ENCODE data around the gene LTBP3. TPM values are rescaled to one million over a fixed set of nuclear protein-coding genes. Genes with fewer than 3 reads are reported as not detected.

Gene LTBP3
- total and polyA plus RNA-seq, 2 of the 4 experiments (the other 2 are of a cell fraction), result 6.6 to 145 TPM

DNA sequence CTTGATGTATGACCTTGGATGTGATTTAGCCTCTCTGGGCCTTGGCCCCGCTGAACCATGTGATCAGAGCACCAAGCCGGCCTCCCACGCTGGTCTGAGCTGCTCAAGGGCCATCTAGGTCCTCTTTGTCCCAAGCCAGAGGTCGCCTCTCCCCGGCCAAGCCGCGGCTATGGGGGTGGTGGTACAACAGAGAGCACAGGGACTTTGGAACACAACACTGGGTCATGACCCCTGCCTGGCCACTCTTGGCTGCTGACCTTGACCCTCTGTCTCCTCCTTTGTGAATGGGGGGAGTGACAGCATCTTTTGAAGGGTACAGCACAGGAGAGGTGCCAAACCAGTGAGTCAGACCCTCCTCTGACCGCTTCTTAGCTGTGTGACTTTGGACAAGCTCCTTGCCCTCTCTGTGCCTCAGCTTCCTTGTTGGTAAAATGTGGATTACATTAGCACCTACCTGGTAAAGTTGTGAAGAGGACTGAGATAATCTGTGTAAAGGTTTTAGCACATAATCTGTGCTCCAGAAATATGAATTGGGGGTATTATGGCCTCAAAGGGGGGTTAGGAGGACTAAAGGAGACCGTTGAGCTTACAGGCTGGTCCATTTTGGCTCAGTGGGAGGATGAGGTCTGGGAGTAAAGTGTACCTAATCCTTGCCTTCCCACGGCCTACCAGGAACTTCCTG is 28.5 kb downstream of the LTBP3 start:
- Histone ChIP-seq H3K27ac (ENCODE audit: insufficient read depth, low read length) (no peak overlapping the region), H3K9me1 (ENCODE audit: insufficient read depth, low read length) (0 out of 2 replicates have a peak, but pooled peaks cover 10% of the 10 kb centered on the region), H2BK15ac (ENCODE audit: low read depth, low read length) (no peak overlapping the region), H3K9me3 (ENCODE audit: control insufficient read depth, insufficient read depth, low read length) (no peaks in the 10 kb centered on the region), H3K9ac (ENCODE audit: low read depth, low read length) (no peak overlapping the region), H2BK5ac (ENCODE audit: low read depth, low read length, poor library complexity, severe bottlenecking) (no peak overlapping the region), H3K4ac (ENCODE audit: low read depth, low read length) (no peak overlapping the region), H4K20me1 (ENCODE audit: insufficient read depth, low read length) (peaks cover 53% of the 10 kb centered on the region), H3K4me2 (ENCODE audit: low read depth, low read length) (no peak overlapping the region), H2BK20ac (ENCODE audit: low read depth, low read length) (no peak overlapping the region), H4K5ac (ENCODE audit: low read depth, low read length) (no peak overlapping the region), H3K27me3 (ENCODE audit: control insufficient read depth, insufficient read depth, low read length) (no peaks in the 10 kb centered on the region), H3K4me1 (ENCODE audit: control insufficient read depth, insufficient read depth, low read length) (peaks cover 8% of the 10 kb centered on the region; the same call in 1 of the 2 replicates), H4K91ac (ENCODE audit: insufficient read depth, low read depth, low read length) (no peak overlapping the region), H3K36me3 (ENCODE audit: control insufficient read depth, insufficient read depth, low read length) (peaks cover 68% of the 10 kb centered on the region), H2AFZ (replicated peaks; ENCODE audit: low read length, poor library complexity) (no peak overlapping the region), H3K79me1 (ENCODE audit: low read depth in 1 of 2, low read length in 2 of 2) (peaks cover 32 to 78% of the 10 kb centered on the region in 2 experiments), H4K8ac (ENCODE audit: low read depth in 2 of 2, low read length in 2 of 2) (no peak overlapping the region), H2BK120ac (ENCODE audit: low read depth, low read length) (no peak overlapping the region), H3K18ac (ENCODE audit: low read depth, low read length) (no peak overlapping the region), H3K56ac (ENCODE audit: extremely low read depth, insufficient read depth, low read length) (no peak overlapping the region), H3K23ac (ENCODE audit: low read depth, low read length) (no peak overlapping the region), H3K14ac (replicated peaks; ENCODE audit: low read depth, low read length) (no peak overlapping the region), H3K4me3 (ENCODE audit: insufficient read depth, low read depth, low read length) (no peak overlapping the region), H2AK9ac (replicated peaks; ENCODE audit: low read depth, low read length, poor library complexity) (no peak overlapping the region), H2AK5ac (ENCODE audit: low read depth, low read length) (no peak overlapping the region)
- intact Hi-C loops (cut with micrococcal nuclease) (no loop called here), in situ Hi-C loops (cut with MboI; ENCODE audit: low sequenced_read_pairs) (no loop called here), dilution Hi-C loops (cut with HindIII; ENCODE audit: low sequenced_read_pairs, unreplicated experiment) (no loop called here)
- POLR2A ChIA-PET (ENCODE audit: unreplicated experiment), result no interaction called here
- BruUV-seq (replicated peaks), result no TSS peak
- TF ChIP-seq SMC3 (IDR thresholded peaks at IDR 0.05; ENCODE audit: low read depth, low read length) (no peak), BHLHE40 (IDR thresholded peaks at IDR 0.05; ENCODE audit: low read depth, low read length) (no peak), FOS (IDR thresholded peaks at IDR 0.05; ENCODE audit: low read depth, low read length) (no peak), MAZ (IDR thresholded peaks at IDR 0.05; ENCODE audit: borderline replicate concordance, low read depth, low read length) (no peak), CHD1 (IDR thresholded peaks at IDR 0.05; ENCODE audit: low read depth, low read length) (no peak), MXI1 (IDR thresholded peaks at IDR 0.05; ENCODE audit: borderline replicate concordance, low read depth, low read length) (no peak), CEBPB (IDR thresholded peaks at IDR 0.05; ENCODE audit: low read depth, low read length) (no peak), RAD21 (IDR thresholded peaks at IDR 0.05; ENCODE audit: low read length) (no peak)
- TF ChIP-seq, protein P1, sequence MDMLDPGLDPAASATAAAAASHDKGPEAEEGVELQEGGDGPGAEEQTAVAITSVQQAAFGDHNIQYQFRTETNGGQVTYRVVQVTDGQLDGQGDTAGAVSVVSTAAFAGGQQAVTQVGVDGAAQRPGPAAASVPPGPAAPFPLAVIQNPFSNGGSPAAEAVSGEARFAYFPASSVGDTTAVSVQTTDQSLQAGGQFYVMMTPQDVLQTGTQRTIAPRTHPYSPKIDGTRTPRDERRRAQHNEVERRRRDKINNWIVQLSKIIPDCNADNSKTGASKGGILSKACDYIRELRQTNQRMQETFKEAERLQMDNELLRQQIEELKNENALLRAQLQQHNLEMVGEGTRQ (IDR thresholded peaks at IDR 0.05; ENCODE audit: low read depth, low read length), result no peak
- TF ChIP-seq, protein P2, sequence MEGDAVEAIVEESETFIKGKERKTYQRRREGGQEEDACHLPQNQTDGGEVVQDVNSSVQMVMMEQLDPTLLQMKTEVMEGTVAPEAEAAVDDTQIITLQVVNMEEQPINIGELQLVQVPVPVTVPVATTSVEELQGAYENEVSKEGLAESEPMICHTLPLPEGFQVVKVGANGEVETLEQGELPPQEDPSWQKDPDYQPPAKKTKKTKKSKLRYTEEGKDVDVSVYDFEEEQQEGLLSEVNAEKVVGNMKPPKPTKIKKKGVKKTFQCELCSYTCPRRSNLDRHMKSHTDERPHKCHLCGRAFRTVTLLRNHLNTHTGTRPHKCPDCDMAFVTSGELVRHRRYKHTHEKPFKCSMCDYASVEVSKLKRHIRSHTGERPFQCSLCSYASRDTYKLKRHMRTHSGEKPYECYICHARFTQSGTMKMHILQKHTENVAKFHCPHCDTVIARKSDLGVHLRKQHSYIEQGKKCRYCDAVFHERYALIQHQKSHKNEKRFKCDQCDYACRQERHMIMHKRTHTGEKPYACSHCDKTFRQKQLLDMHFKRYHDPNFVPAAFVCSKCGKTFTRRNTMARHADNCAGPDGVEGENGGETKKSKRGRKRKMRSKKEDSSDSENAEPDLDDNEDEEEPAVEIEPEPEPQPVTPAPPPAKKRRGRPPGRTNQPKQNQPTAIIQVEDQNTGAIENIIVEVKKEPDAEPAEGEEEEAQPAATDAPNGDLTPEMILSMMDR (conservative IDR thresholded peaks at IDR 0.05; ENCODE audit: low read depth, low read length), result no peak
- TF ChIP-seq, protein P3, sequence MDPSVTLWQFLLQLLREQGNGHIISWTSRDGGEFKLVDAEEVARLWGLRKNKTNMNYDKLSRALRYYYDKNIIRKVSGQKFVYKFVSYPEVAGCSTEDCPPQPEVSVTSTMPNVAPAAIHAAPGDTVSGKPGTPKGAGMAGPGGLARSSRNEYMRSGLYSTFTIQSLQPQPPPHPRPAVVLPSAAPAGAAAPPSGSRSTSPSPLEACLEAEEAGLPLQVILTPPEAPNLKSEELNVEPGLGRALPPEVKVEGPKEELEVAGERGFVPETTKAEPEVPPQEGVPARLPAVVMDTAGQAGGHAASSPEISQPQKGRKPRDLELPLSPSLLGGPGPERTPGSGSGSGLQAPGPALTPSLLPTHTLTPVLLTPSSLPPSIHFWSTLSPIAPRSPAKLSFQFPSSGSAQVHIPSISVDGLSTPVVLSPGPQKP (IDR thresholded peaks at IDR 0.05; ENCODE audit: borderline replicate concordance, low read depth, low read length), result no peak
- CTCF ChIA-PET, result interaction anchor here (0.6 to 1.0 kb wide), 2 partner anchors 41 to 62 kb away, joined by 3 to 4 read pairs; partner anchors contain the start of gene ZNRD2
- WGBS, 2 experiments (ENCODE audit: extremely low coverage in 2 of 2, insufficient read length in 1 of 2), result no CpG with 5 or more reads among the region's 10 CpGs
- ATAC-seq (ENCODE audit: low read depth), result no peak
- no peak for DNase-seq

All from IMR-90 (cell line).